K562 (cell line): ENCODE results near the gene SMIM29. TPM values are rescaled to one million over a fixed set of nuclear protein-coding genes. Genes with fewer than 3 reads are reported as not detected.

Experiments
- BRF2 ChIP-seq: IDR thresholded peaks from 3 replicates; pipeline ENCODE4 v1.6.1; 2011; ENCODE audit warnings: borderline replicate concordance, mild to moderate bottlenecking; ENCODE audit not compliant: insufficient read length, insufficient read depth
- DNMT1 ChIP-seq: fragments of 450-650 bp; IDR thresholded peaks from 2 replicates; pipeline ENCODE4 v1.6.1; 2016; ENCODE audit warnings: antibody characterized with exemption, mild to moderate bottlenecking
- E2F8 ChIP-seq: fragments of 450-650 bp; IDR thresholded peaks from 2 replicates; pipeline ENCODE4 v1.7.1; 2018; ENCODE audit warnings: mild to moderate bottlenecking, low read depth; ENCODE audit not compliant: partially characterized antibody
- L3MBTL2 ChIP-seq: fragments of 450-650 bp; IDR thresholded peaks from 2 replicates; pipeline ENCODE4 v1.6.1; 2016; ENCODE audit warnings: mild to moderate bottlenecking, moderate library complexity
- MTA3 ChIP-seq: fragments of 450-650 bp; formaldehyde crosslinking; IDR thresholded peaks from 2 replicates; pipeline ENCODE4 v1.6.1; 2017; ENCODE audit warnings: mild to moderate bottlenecking, borderline replicate concordance
- RREB1 ChIP-seq: fragments of 250-450 bp; sonication (Bioruptor Pico); IDR thresholded peaks from 2 replicates; pipeline ENCODE4 v1.4.0; 2020
- SP2 ChIP-seq: IDR thresholded peaks from 2 replicates; pipeline ENCODE4 v1.6.1; 2011; ENCODE audit warnings: mild to moderate bottlenecking, low read depth, low read length, moderate library complexity; ENCODE audit not compliant: poor library complexity, severe bottlenecking; ENCODE audit errors: extremely low read depth
- SPI1 ChIP-seq: IDR thresholded peaks from 2 replicates; pipeline ENCODE4 v1.6.1; 2011; ENCODE audit warnings: low read depth, low read length, control low read depth, borderline replicate concordance
- SUPT5H ChIP-seq: fragments of 450-650 bp; IDR thresholded peaks from 2 replicates; pipeline ENCODE4 v1.6.1; 2016
- TAL1 ChIP-seq: fragments of 450-650 bp; IDR thresholded peaks from 2 replicates; pipeline ENCODE4 v1.6.1; 2016; ENCODE audit warnings: mild to moderate bottlenecking
- TCF7L2 ChIP-seq: fragments of 150-350 bp; IDR thresholded peaks from 2 replicates; pipeline ENCODE4 v1.6.1; 2016; ENCODE audit warnings: low read depth, mild to moderate bottlenecking, low read length, moderate library complexity
- ZC3H8 ChIP-seq: fragments of 450-650 bp; IDR thresholded peaks from 2 replicates; pipeline ENCODE4 v1.6.1; 2017
- ZNF274 ChIP-seq: IDR thresholded peaks from 2 replicates; pipeline ENCODE4 v1.6.1; 2011; ENCODE audit warnings: low read depth, mild to moderate bottlenecking, low read length, moderate library complexity, borderline replicate concordance
- ZNF398 ChIP-seq: fragments of 250-450 bp; sonication (Bioruptor Pico); IDR thresholded peaks from 2 replicates; pipeline ENCODE4 v1.8.0; 2021; ENCODE audit warnings: moderate library complexity, mild to moderate bottlenecking, inconsistent platforms
- ZNF445 ChIP-seq: fragments of 250-450 bp; sonication (Bioruptor Pico); IDR thresholded peaks from 2 replicates; pipeline ENCODE4 v1.4.0; 2020; ENCODE audit warnings: low read depth, mild to moderate bottlenecking, moderate library complexity
- ZNF589 ChIP-seq: fragments of 200-800 bp; sonication (Bioruptor generic); IDR thresholded peaks from 2 replicates; pipeline ENCODE4 v1.6.1; 2016; ENCODE audit warnings: low read depth, missing genetic modification characterization, missing compliant biosample characterization
- polyA plus RNA-seq, 8 experiments: library from polyadenylated mRNA; depleted of rRNA in 4 of 8; stranded (reverse) in 5 of 8; unstranded in 3 of 8; fragments of >200 nt; fragmentation: Nextera tagmentation in 2 of 8; fragmentation: Illumina TruSeq in 1 of 8; extraction: Ambion mirVana in 2 of 8; extraction: Trizol in 1 of 8; gene quantifications; 2 replicates each; pipeline versions ENCODE4 v1.2.1 to v1.2.3, GENCODE V29; 2011 to 2014; ENCODE audit warnings: inconsistent platforms in 1 of 8, missing spikeins in 1 of 8
- total RNA-seq, 7 experiments: library from RNA; depleted of rRNA in 6 of 7; stranded (reverse); fragments of >200 nt in 6 of 7; fragmentation: Illumina TruSeq in 2 of 7; extraction: Trizol in 2 of 7; gene quantifications; 2 replicates each; pipeline versions ENCODE4 v1.2.1 to v1.2.3, GENCODE V29; 2011 to 2021; ENCODE audit warnings: low replicate concordance in 1 of 7

Gene SMIM29
- total and polyA plus RNA-seq, 9 of the 15 experiments (the other 6 are each of a cell fraction or from before 2014, with no cell fraction given) = 6.5 to 36.7 (median 20.9) TPM

GRCh38 chr6:34248727-34249468, at the start of gene SMIM29 (continued):
- peak; percentile 24 for TF ChIP-seq E2F8
- TF ChIP-seq ZC3H8 = no peak
- peak; percentile 88 for TF ChIP-seq SUPT5H
- TF ChIP-seq TCF7L2 = peak; percentile 80
- TF ChIP-seq L3MBTL2 = peak; percentile 76
- no peak for TF ChIP-seq BRF2
- no peak; the same call in 1 of the 2 replicates for TF ChIP-seq ZNF274
- no peak for TF ChIP-seq DNMT1
- TF ChIP-seq ZNF445 (CRISPR knock-in tag) = no peak
- TF ChIP-seq TAL1 = 0 out of 2 replicates have a peak, but pooled peaks have one; percentile 7
- TF ChIP-seq ZNF589 (CRISPR knock-in tag) = no peak
- no peak; the same call in 1 of the 2 replicates for TF ChIP-seq RREB1 (CRISPR knock-in tag)
- TF ChIP-seq ZNF398 (CRISPR knock-in tag) = no peak
- TF ChIP-seq MTA3 = no peak
- no peak for TF ChIP-seq SPI1
- peak; percentile 30 for TF ChIP-seq SP2
